OCI-LY1 (cell line): ENCODE results near the gene STT3B.

Experiments used
- H2AFZ ChIP-seq: fragments of 200-600 bp; sonication (generic), shearing (Covaris generic); 2 replicates; pipeline ENCODE4 v1.6.0; 2014; ENCODE audit warnings: antibody characterized with exemption, mild to moderate bottlenecking, low read length
- H3F3A ChIP-seq: fragments of 200-600 bp; sonication (generic), shearing (Covaris generic); 2 replicates; pipeline ENCODE4 v1.6.0; 2014; ENCODE audit warnings: mild to moderate bottlenecking, antibody characterized with exemption, low read length, moderate library complexity; ENCODE audit not compliant: insufficient read depth
- H3K27ac ChIP-seq: fragments of 200-600 bp; sonication (generic); 2 replicates; pipeline ENCODE4 v1.5.1; 2014; ENCODE audit warnings: low read length, mixed run types, mild to moderate bottlenecking, low read depth; ENCODE audit not compliant: poor library complexity, severe bottlenecking
- H3K27me3 ChIP-seq: fragments of 200-600 bp; sonication (generic); 2 replicates; pipeline ENCODE4 v1.6.0; 2014; ENCODE audit warnings: antibody characterized with exemption, mild to moderate bottlenecking, low read length, moderate library complexity; ENCODE audit not compliant: insufficient read depth
- H3K36me3 ChIP-seq: fragments of 200-600 bp; sonication (generic); 2 replicates; pipeline ENCODE4 v1.6.1; 2014; ENCODE audit warnings: mild to moderate bottlenecking, antibody characterized with exemption, low read length, moderate library complexity, mixed read lengths; ENCODE audit not compliant: insufficient read depth
- H3K4me1 ChIP-seq: fragments of 200-600 bp; sonication (generic); 2 replicates; pipeline ENCODE4 v1.5.1; 2014; ENCODE audit warnings: mild to moderate bottlenecking, low read length, moderate library complexity; ENCODE audit not compliant: insufficient read depth, severe bottlenecking
- H3K4me2 ChIP-seq: fragments of 200-600 bp; sonication (generic), shearing (Covaris generic); 2 replicates; pipeline ENCODE4 v1.6.1; 2014; ENCODE audit warnings: low read length
- H3K4me3 ChIP-seq: fragments of 200-600 bp; sonication (generic); 2 replicates; pipeline ENCODE4 v1.5.1; 2014; ENCODE audit warnings: low read length, low read depth, mild to moderate bottlenecking, mixed read lengths; ENCODE audit not compliant: poor library complexity, severe bottlenecking
- H3K79me2 ChIP-seq: fragments of 200-600 bp; shearing (Covaris generic); 2 replicates; pipeline ENCODE4 v1.6.1; 2016; ENCODE audit warnings: mixed run types, low read length, mixed read lengths; ENCODE audit not compliant: insufficient read depth
- H3K9ac ChIP-seq: fragments of 200-600 bp; sonication (generic), shearing (Covaris generic); 2 replicates; pipeline ENCODE4 v1.6.1; 2014; ENCODE audit warnings: mild to moderate bottlenecking, low read length, mixed read lengths
- H3K9me2 ChIP-seq: fragments of 200-600 bp; sonication (generic), shearing (Covaris generic); 2 replicates; pipeline ENCODE4 v1.6.1; 2014; ENCODE audit warnings: low read depth, mild to moderate bottlenecking, low read length, mixed read lengths
- H3K9me3 ChIP-seq: fragments of 200-600 bp; shearing (Covaris generic); 2 replicates; pipeline ENCODE4 v1.6.1; 2014; ENCODE audit warnings: low read length, mixed read lengths
- H4K20me1 ChIP-seq: fragments of 200-600 bp; sonication (generic), shearing (Covaris generic); 2 replicates; pipeline ENCODE4 v1.6.0; 2016; ENCODE audit warnings: mild to moderate bottlenecking, low read length; ENCODE audit not compliant: insufficient read depth
- EZH2 ChIP-seq: fragments of 200-600 bp; sonication (generic), shearing (Covaris generic); IDR thresholded peaks from 2 replicates; pipeline ENCODE4 v1.8.0; 2017; ENCODE audit warnings: borderline replicate concordance, mixed run types, mild to moderate bottlenecking, antibody characterized with exemption, low read length, moderate library complexity, mixed read lengths
- TF ChIP-seq, protein P1 (sequence below): fragments of 200-600 bp; sonication (generic), shearing (Covaris generic); IDR thresholded peaks from 2 replicates; pipeline ENCODE4 v1.5.1; 2017; ENCODE audit warnings: mild to moderate bottlenecking, antibody characterized with exemption, low read length, moderate library complexity, mixed read lengths

STT3B gene

DNA sequence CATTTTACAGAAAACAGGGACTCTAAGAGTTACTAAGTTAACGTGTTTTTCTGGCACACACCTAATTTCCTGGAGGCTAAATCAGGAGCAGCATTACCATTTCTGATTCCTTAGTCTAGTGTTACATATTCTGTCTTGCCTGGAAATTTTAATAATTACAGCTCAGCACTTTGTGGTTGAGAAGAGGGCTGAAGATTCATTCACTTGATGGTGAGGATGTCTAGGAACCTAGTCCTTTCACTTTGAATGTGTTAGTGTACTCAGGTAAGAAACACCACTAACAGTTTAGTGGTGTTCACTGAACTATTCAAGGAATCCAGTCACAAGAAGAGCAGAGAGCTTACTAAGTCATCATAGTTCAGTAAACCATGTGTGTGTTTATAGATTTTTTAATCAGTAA is 102.8 kb downstream of the STT3B start:
- no peak for TF ChIP-seq EZH2
- TF ChIP-seq, protein P1, sequence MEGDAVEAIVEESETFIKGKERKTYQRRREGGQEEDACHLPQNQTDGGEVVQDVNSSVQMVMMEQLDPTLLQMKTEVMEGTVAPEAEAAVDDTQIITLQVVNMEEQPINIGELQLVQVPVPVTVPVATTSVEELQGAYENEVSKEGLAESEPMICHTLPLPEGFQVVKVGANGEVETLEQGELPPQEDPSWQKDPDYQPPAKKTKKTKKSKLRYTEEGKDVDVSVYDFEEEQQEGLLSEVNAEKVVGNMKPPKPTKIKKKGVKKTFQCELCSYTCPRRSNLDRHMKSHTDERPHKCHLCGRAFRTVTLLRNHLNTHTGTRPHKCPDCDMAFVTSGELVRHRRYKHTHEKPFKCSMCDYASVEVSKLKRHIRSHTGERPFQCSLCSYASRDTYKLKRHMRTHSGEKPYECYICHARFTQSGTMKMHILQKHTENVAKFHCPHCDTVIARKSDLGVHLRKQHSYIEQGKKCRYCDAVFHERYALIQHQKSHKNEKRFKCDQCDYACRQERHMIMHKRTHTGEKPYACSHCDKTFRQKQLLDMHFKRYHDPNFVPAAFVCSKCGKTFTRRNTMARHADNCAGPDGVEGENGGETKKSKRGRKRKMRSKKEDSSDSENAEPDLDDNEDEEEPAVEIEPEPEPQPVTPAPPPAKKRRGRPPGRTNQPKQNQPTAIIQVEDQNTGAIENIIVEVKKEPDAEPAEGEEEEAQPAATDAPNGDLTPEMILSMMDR = no peak
- H3K27ac ChIP-seq = no peak overlapping the region
- H3K9me2 ChIP-seq = no peaks in the 10 kb centered on the region
- H3F3A ChIP-seq = no peaks in the 10 kb centered on the region
- no peaks in the 10 kb centered on the region for H4K20me1 ChIP-seq
- H3K9me3 ChIP-seq = no peaks in the 10 kb centered on the region
- H2AFZ ChIP-seq = no peak overlapping the region
- H3K9ac ChIP-seq = no peak overlapping the region
- H3K36me3 ChIP-seq = peaks cover 69% of the 10 kb centered on the region
- H3K27me3 ChIP-seq = no peaks in the 10 kb centered on the region
- H3K4me3 ChIP-seq = no peak overlapping the region
- H3K4me2 ChIP-seq = no peak overlapping the region
- H3K79me2 ChIP-seq = no peaks in the 10 kb centered on the region
- no peaks in the 10 kb centered on the region for H3K4me1 ChIP-seq

DNA sequence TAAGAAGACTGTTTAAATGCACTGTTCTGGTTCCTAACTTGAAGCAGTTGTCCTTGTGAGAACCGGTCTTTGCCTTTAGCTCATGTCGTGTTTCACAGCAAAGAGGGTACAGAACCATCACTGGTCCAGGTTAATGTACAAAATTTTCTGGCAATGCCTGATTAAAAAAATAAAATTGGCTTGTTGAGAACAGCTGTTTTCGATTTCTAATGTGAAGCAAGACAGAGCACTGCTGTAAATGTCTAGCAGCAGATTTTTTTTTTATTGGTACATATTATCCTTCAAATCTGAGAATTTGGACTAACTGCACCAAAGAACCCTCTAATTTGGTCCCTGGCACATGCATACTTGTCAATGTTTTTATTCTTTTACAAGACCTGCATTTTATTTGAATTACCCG is 103.3 kb downstream of the STT3B start:
- H3K27me3 ChIP-seq = no peaks in the 10 kb centered on the region
- no peaks in the 10 kb centered on the region for H3K4me1 ChIP-seq
- H3K9me3 ChIP-seq = no peaks in the 10 kb centered on the region
- H3K36me3 ChIP-seq = peaks cover 65% of the 10 kb centered on the region
- H3K4me2 ChIP-seq = no peak overlapping the region
- no peaks in the 10 kb centered on the region for H4K20me1 ChIP-seq
- no peak overlapping the region for H3K4me3 ChIP-seq
- no peak overlapping the region for H3K9ac ChIP-seq
- no peaks in the 10 kb centered on the region for H3K9me2 ChIP-seq
- no peaks in the 10 kb centered on the region for H3F3A ChIP-seq
- H3K79me2 ChIP-seq = no peaks in the 10 kb centered on the region
- no peak overlapping the region for H3K27ac ChIP-seq
- TF ChIP-seq, protein P1 = no peak
- no peak overlapping the region for H2AFZ ChIP-seq

DNA sequence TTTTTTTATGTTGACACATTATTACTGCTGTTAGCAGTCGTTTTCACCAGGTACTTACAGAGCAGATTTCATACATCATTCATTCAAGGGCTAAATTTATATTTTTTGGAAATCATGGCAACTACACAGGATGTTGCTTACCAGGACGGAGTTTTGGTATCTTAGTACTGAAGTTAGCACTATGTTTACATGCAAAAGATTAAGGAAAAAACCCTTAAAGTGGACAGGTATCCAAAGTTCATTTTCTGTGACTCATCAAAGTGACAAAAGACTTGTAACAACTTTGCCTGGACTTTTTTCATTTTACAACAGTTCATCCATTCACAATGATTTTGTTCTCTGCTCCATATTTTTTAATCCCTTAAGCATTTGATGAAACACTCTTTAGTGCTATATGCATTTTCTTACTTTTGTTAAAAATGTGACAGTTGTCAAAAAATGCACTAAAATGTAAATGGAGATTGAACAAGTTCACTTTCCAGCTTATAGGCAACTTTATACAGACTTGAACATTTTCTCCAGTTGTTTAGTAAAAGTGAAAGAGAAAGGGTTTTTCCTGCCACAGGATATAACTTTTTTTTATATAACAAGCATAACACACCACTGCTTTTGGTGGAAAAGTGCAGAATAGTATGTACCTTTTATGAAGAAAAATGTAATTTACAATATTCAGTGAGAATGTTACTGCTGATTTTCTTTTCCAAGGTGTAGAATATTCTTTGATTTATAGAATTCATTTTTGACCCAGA is 104.1 kb downstream of the STT3B start:
- peaks cover 56% of the 10 kb centered on the region for H3K36me3 ChIP-seq
- TF ChIP-seq, protein P1 = no peak
- TF ChIP-seq EZH2 = no peak
- H3K4me3 ChIP-seq = no peak overlapping the region
- no peak overlapping the region for H3K9ac ChIP-seq
- no peaks in the 10 kb centered on the region for H3K27me3 ChIP-seq
- no peak overlapping the region for H3K4me2 ChIP-seq
- H3K79me2 ChIP-seq = no peaks in the 10 kb centered on the region
- no peaks in the 10 kb centered on the region for H3F3A ChIP-seq
- no peaks in the 10 kb centered on the region for H3K4me1 ChIP-seq
- no peaks in the 10 kb centered on the region for H3K9me3 ChIP-seq
- H3K9me2 ChIP-seq = no peaks in the 10 kb centered on the region
- H3K27ac ChIP-seq = no peak overlapping the region
- H4K20me1 ChIP-seq = no peaks in the 10 kb centered on the region
- no peak overlapping the region for H2AFZ ChIP-seq
